SK-N-SH treated with all-trans-retinoic acid at 6 μM for 48 hours (cell line): ENCODE measurements around the gene RPUSD4.

Experiments
- ARNTL ChIP-seq: fragments of 450-650 bp; formaldehyde crosslinking; IDR thresholded peaks from 2 replicates; pipeline ENCODE4 v1.5.0; 2020; ENCODE audit warnings: low read depth, mild to moderate bottlenecking, moderate library complexity, borderline replicate concordance
- BACH2 ChIP-seq: fragments of 250-450 bp; sonication (Bioruptor Pico); IDR thresholded peaks from 2 replicates; pipeline ENCODE4 v1.9.0; 2021; ENCODE audit warnings: mild to moderate bottlenecking, borderline replicate concordance
- TCF4 ChIP-seq: fragments of 250-450 bp; sonication (Bioruptor Pico); IDR thresholded peaks from 2 replicates; pipeline ENCODE4 v1.8.0; 2021; ENCODE audit warnings: mild to moderate bottlenecking, moderate library complexity, borderline replicate concordance
- ZC3H10 ChIP-seq: fragments of 250-450 bp; sonication (Bioruptor Pico); IDR thresholded peaks from 2 replicates; pipeline ENCODE4 v1.5.1; 2021; ENCODE audit warnings: mild to moderate bottlenecking, moderate library complexity

DNA sequence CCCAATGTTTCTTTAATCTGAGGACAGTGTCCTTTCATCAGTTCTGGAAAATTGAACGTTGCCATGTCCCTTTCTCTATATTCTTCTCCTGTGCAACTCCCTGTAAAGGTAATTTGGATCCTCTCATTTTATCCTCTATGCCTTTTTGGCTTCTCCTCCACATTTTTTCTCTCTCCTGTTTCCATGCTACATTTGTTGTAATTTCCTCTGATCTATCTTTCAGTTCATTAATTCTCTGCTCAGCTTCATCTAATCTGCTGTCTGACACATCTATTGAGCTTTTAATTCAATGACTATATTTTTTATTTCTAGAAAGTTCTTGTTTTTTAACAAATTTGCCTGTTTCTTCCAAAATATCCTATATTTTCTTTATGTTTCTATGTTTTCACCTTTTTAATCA, 59.3 kb downstream of the RPUSD4 start:
- no peak for TF ChIP-seq ZC3H10
- TF ChIP-seq TCF4, result no peak
- no peak for TF ChIP-seq BACH2 (CRISPR knock-in tag)
- TF ChIP-seq ARNTL (CRISPR knock-in tag), result no peak
